DND-41 (cell line): Measurements from ENCODE around the gene MAMDC2.

Source experiments
- ATAC-seq: fragments of 200-7000 bp; cut with Tn5 transposase; 3 replicates; pipeline ENCODE4 v1.9.1; 2021; ENCODE audit warnings: low read depth; ENCODE audit not compliant: insufficient read depth
- DNase-seq: peaks from one replicate; pipeline ENCODE4 v3.0.0-alpha.2; 2020
- H2AFZ ChIP-seq: 2 replicates; pipeline ENCODE4 v1.6.0; 2012; ENCODE audit warnings: low read depth, low read length
- H3K27ac ChIP-seq: 2 replicates; pipeline ENCODE4 v1.5.1; 2012; ENCODE audit warnings: low read length, inconsistent platforms
- H3K27me3 ChIP-seq: fragments of 200-600 bp; sonication (generic); 2 replicates; pipeline ENCODE4 v1.6.0; 2012; ENCODE audit warnings: low read length, mild to moderate bottlenecking, inconsistent platforms; ENCODE audit not compliant: insufficient read depth, poor library complexity
- H3K36me3 ChIP-seq: 2 replicates; pipeline ENCODE4 v1.5.1; 2012; ENCODE audit warnings: low read length, inconsistent platforms; ENCODE audit not compliant: insufficient read depth
- H3K4me1 ChIP-seq: 2 replicates; pipeline ENCODE4 v1.5.1; 2012; ENCODE audit warnings: mild to moderate bottlenecking, low read length; ENCODE audit not compliant: insufficient read depth
- H3K4me2 ChIP-seq: 2 replicates; pipeline ENCODE4 v1.6.0; 2012; ENCODE audit warnings: mild to moderate bottlenecking, moderate library complexity, low read length, inconsistent platforms; ENCODE audit not compliant: insufficient read depth
- H3K4me3 ChIP-seq, 2 experiments: fragments of 200-600 bp in 1 of 2; shearing (Covaris generic) in 1 of 2; 2 replicates each; pipeline ENCODE4 v1.5.1; 2012 to 2016; ENCODE audit warnings: inconsistent platforms in 2 of 2, low read length in 2 of 2, mild to moderate bottlenecking in 2 of 2, low read depth in 1 of 2, moderate library complexity in 1 of 2
- H3K79me2 ChIP-seq: 2 replicates; pipeline ENCODE4 v1.6.0; 2012; ENCODE audit warnings: low read length, inconsistent platforms; ENCODE audit not compliant: insufficient read depth
- H3K9ac ChIP-seq: 2 replicates; pipeline ENCODE4 v1.6.0; 2012; ENCODE audit warnings: low read depth, mild to moderate bottlenecking, inconsistent platforms, low read length, moderate library complexity
- H3K9me3 ChIP-seq: 2 replicates; pipeline ENCODE4 v1.5.1; 2012; ENCODE audit warnings: low read length, moderate library complexity, mild to moderate bottlenecking, inconsistent platforms; ENCODE audit not compliant: insufficient read depth, severe bottlenecking
- H4K20me1 ChIP-seq: 2 replicates; pipeline ENCODE4 v1.6.0; 2012; ENCODE audit warnings: low read length; ENCODE audit not compliant: insufficient read depth
- CTCF ChIP-seq: IDR thresholded peaks from 2 replicates; pipeline ENCODE4 v1.5.1; 2012; ENCODE audit warnings: borderline replicate concordance, low read length, moderate library complexity, mild to moderate bottlenecking; ENCODE audit not compliant: poor library complexity, severe bottlenecking; ENCODE audit errors: extremely low read depth
- EZH2 ChIP-seq: IDR thresholded peaks from 3 replicates; pipeline ENCODE4 v1.6.1; 2012; ENCODE audit warnings: borderline replicate concordance, low read depth, mild to moderate bottlenecking, moderate library complexity, low read length, inconsistent platforms; ENCODE audit not compliant: severe bottlenecking

MAMDC2 gene

DNA sequence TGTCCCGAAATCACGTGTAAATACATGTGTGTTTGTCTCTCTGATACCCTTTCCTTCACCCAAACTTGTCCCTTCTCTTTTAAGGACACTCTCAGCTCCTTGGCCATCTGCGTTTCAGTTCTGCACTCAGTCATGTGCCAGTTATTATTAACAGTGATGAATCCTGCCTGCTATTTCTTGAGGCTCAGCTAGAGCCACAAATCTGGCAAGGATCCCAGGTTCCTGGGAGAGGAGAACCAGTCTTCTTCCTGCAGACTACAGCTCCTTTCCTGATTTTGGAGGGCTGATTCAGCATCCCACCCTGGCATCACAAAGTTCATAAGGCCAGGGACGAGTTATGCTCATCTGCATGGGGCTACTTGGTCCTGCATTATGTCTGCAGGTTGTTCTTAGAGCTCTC lies 5.6 kb downstream of the MAMDC2 start:
- Histone ChIP-seq H3K4me1 (no peaks in the 10 kb centered on the region), H3K27ac (no peak overlapping the region), H3K9me3 (no peaks in the 10 kb centered on the region), H3K79me2 (no peaks in the 10 kb centered on the region), H2AFZ (no peak overlapping the region), H3K9ac (no peak overlapping the region), H3K27me3 (peaks cover 2% of the 10 kb centered on the region), H3K4me3 (no peak overlapping the region), H4K20me1 (no peaks in the 10 kb centered on the region), H3K4me2 (no peak overlapping the region), H3K36me3 (no peaks in the 10 kb centered on the region)
- no peak for DNase-seq
- no peak for TF ChIP-seq CTCF
- no peak for TF ChIP-seq EZH2
- no peak for ATAC-seq

GRCh38 chr9:70049672-70050271 lies 6.1 kb downstream of the MAMDC2 start:
- DNase-seq (no peak), ATAC-seq (no peak)
- Histone ChIP-seq H2AFZ (no peak overlapping the region), H3K9me3 (no peaks in the 10 kb centered on the region), H3K27me3 (peaks cover 2% of the 10 kb centered on the region), H3K4me1 (no peaks in the 10 kb centered on the region), H3K4me2 (no peak overlapping the region), H4K20me1 (no peaks in the 10 kb centered on the region), H3K4me3 (no peak overlapping the region), H3K27ac (no peak overlapping the region), H3K36me3 (no peaks in the 10 kb centered on the region), H3K79me2 (no peaks in the 10 kb centered on the region), H3K9ac (no peak overlapping the region)
- TF ChIP-seq CTCF: no peak

- Histone ChIP-seq H3K27me3 (peaks cover 2% of the 10 kb centered on the region), H3K9ac (no peak overlapping the region), H3K36me3 (no peaks in the 10 kb centered on the region), H3K27ac (no peak overlapping the region), H3K9me3 (no peaks in the 10 kb centered on the region), H4K20me1 (no peaks in the 10 kb centered on the region), H3K4me3 (no peak overlapping the region), H3K4me1 (no peaks in the 10 kb centered on the region), H3K79me2 (no peaks in the 10 kb centered on the region), H2AFZ (no peak overlapping the region), H3K4me2 (no peak overlapping the region)
- TF ChIP-seq CTCF (no peak), EZH2 (no peak)
- ATAC-seq (no peak), DNase-seq (no peak)
Observed at GRCh38 chr9:70052768-70053167, 9.1 kb downstream of the MAMDC2 start.

- no peaks in the 10 kb centered on the region for H3K9me3 ChIP-seq
- no peaks in the 10 kb centered on the region for H3K36me3 ChIP-seq
- H3K79me2 ChIP-seq: no peaks in the 10 kb centered on the region
- no peak overlapping the region for H3K27ac ChIP-seq
- H3K4me3 ChIP-seq: no peak overlapping the region
- DNase-seq (no peak), ATAC-seq (no peak)
- H3K27me3 ChIP-seq: peaks cover 2% of the 10 kb centered on the region
- H4K20me1 ChIP-seq: no peaks in the 10 kb centered on the region
- no peak for TF ChIP-seq EZH2
- TF ChIP-seq CTCF: no peak
- no peaks in the 10 kb centered on the region for H3K4me1 ChIP-seq
- H3K9ac ChIP-seq: no peak overlapping the region
- no peak overlapping the region for H3K4me2 ChIP-seq
- no peak overlapping the region for H2AFZ ChIP-seq
Observed at GRCh38 chr9:70053864-70054263, 10.2 kb downstream of the MAMDC2 start.
